Stimulated activated memory B cell treated with anti-CD40 and anti-IgM and Interleukin-4, amounts not matched to agents 10 μg/mL and 1 μg/mL and 100 μg/mL, for 72 hours (primary cell): Measurements from ENCODE around the gene PPDPF.

ENCODE experiments used
- ATAC-seq: fragments of 150-1000 bp; cut with Tn5 transposase; 2 replicates; pipeline ENCODE4 v1.10.0; 2021
- H3K27ac Mint-ChIP-seq: one replicate; pipeline ENCODE4 v1.8.0; 2022; ENCODE audit warnings: mild to moderate bottlenecking, mixed read lengths
- H3K27me3 Mint-ChIP-seq: one replicate; pipeline ENCODE4 v1.8.0; 2022; ENCODE audit warnings: mixed read lengths
- H3K36me3 Mint-ChIP-seq: one replicate; pipeline ENCODE4 v1.8.0; 2022; ENCODE audit warnings: mixed read lengths
- H3K4me1 Mint-ChIP-seq: one replicate; pipeline ENCODE4 v1.8.0; 2022; ENCODE audit warnings: mixed read lengths
- H3K4me3 Mint-ChIP-seq: one replicate; pipeline ENCODE4 v1.8.0; 2022; ENCODE audit warnings: mild to moderate bottlenecking, moderate library complexity, mixed read lengths
- H3K9me3 Mint-ChIP-seq: one replicate; pipeline ENCODE4 v1.8.0; 2022; ENCODE audit warnings: mixed read lengths

Gene PPDPF

DNA sequence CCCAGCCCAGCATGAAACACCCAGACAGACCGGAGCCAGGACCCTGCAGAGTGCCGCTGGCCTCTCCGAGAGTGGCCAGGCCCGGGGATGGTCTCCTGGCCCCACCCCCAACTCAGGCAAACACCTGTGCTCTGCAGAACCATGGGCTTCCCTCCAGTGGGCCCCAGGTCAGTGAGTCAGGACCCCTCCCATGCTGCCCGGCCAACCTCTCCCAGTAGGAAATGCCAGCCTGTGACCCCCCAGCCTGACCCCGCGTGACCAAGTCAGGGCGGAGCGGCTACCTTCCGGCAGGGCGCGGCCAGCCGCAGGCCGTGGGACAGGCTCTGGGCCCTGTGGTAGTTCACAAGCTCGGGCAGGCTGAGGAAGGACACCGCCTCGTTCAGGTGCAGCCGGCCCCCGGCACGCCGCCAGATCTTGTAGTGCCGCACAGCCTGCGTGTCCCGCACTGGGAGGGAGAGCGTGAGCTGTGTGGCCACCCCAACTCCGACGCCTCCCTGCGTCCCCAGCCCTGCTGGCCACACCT is 13.4 kb downstream of the PPDPF start:
- Mint-ChIP-seq H3K27ac (no peak overlapping the region), H3K4me1 (peaks cover 31% of the 10 kb centered on the region), H3K36me3 (no peaks in the 10 kb centered on the region), H3K9me3 (peaks cover 4% of the 10 kb centered on the region), H3K4me3 (no peak overlapping the region), H3K27me3 (peaks cover 46% of the 10 kb centered on the region)
- no peak for ATAC-seq

DNA sequence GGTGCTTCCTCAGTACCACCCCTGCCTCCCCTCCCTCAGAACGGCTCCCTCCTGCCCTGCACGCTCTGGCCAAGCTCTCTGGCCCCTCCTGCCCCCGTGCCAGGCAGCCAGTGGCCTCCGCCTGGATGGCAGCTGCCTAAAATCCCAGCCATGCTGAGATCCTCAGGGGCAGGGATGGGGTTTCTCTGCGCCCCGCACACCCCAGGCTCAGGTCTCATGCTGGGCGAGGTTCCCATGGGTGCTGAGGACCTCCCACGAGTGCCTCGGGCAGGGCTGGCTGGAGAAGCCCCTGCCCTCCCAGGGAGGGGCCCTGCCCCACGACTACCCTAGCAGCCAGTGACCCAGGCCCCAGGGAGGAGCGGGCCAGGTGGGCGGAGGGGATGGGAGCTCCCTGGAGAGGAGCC is 13.9 kb downstream of the PPDPF start:
- H3K27ac Mint-ChIP-seq: no peak overlapping the region
- H3K4me3 Mint-ChIP-seq: no peak overlapping the region
- no peak for ATAC-seq
- H3K36me3 Mint-ChIP-seq: no peaks in the 10 kb centered on the region
- H3K27me3 Mint-ChIP-seq: peaks cover 42% of the 10 kb centered on the region
- peaks cover 4% of the 10 kb centered on the region for H3K9me3 Mint-ChIP-seq
- H3K4me1 Mint-ChIP-seq: peaks cover 33% of the 10 kb centered on the region

DNA sequence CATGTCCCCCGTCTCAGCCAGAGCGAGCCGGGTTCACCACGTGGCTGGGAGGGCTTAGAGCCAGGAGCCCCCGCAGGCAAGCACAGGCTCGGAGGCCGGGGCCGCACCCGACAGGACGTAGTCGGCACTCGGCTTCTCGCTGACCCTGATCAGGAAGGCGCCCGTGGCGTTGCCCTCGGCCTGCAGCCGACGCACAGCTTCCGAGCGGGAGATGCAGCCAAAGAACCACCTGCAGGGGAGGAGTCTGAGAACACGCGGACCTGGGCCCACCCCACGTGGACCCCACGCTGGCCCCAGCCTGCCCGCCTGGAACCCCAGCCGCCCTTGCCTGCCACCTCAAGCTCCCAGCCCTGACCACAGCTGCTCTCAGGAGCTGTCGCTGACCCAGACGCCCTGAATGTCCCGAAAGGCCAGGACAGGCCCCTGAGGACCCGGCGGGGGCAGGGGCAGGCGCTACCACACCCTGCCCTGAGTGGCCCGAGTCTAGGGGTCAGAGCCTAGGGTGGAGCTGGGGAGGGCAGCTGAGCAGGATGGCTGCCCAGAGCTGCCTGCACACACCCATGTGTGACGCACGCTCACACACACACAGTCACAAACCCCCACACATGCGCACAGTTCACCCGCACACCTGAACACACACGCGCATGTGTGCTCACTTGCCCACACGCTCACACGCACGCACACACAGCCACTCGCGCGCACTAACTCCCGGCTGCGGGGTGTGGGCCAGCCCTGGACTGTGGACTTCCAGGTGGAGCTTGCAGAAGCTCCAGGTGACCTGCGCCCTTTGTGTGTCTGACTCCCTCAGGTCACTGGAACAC is 14.5 kb downstream of the PPDPF start:
- H3K27ac Mint-ChIP-seq: no peak overlapping the region
- no peak overlapping the region for H3K4me3 Mint-ChIP-seq
- ATAC-seq: no peak
- H3K4me1 Mint-ChIP-seq: peaks cover 37% of the 10 kb centered on the region
- peaks cover 4% of the 10 kb centered on the region for H3K9me3 Mint-ChIP-seq
- H3K36me3 Mint-ChIP-seq: no peaks in the 10 kb centered on the region
- H3K27me3 Mint-ChIP-seq: peaks cover 36% of the 10 kb centered on the region

DNA sequence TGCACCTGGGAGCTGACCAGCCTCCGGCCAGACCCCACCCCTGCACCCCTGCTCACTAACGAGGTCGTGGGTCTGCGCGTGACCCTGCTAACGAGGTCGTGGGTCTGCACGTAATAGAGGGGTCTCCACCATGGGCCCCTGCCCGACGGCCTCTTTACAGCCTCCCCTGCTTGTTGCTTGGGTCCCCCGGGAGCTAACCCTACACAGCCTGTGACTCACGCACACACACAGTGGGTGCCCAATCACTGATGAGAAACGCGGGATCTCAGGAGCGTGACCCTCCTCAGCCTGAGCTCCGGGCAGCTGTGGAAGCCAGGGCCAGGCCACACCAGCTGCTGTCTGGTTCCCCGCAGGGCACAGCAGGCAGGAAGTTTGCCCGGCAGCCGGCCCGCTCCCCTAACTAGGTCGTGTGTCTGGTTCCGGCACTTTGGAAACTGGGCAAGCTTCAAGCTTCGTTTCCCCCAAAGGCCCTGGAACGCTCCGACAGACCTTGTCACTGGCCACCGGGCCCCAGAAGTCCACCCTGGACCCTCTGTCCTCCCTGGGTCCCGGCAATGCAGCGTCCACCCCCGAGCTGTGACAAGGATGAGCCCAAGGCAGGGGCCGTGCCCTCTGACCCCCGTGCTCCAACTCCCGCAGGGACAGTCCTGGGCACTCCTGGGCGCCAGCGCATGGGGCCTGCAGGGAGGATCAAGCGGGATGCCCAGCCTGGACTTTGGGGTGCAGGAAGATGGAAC is 15.8 kb downstream of the PPDPF start:
- Mint-ChIP-seq H3K9me3 (peaks cover 4% of the 10 kb centered on the region), H3K27me3 (peaks cover 33% of the 10 kb centered on the region), H3K36me3 (no peaks in the 10 kb centered on the region), H3K27ac (peak overlapping the region; percentile 60), H3K4me1 (peaks cover 42% of the 10 kb centered on the region), H3K4me3 (peak overlapping the region; percentile 70)
- ATAC-seq: no peak

DNA sequence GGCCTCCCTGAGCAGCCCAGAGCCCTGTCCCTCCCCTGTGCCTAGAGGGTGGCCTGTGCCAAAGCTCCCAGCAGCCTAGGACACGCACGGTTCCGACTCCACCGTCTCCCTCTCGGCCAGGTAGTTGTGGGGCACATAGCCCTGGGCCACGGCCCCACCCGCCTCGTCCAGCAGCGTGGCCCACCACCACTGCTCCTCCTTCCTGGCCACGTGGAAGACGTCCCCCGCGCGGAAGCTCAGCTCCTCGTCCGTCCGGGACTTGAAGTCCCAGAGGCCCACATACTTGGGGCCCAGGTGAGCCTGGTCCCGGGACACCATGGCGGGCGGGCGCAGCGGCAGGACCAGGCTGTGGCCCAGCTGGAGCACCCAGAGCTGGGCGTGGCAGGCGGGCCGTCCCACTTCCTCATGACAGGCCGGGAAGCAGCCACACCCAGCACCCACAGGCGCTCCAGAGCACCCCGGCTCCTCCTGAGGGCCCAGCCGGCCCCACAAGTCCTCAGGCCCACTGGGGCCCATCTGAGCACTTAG is 16.5 kb downstream of the PPDPF start, which contains the start of gene PTK6:
Gene PTK6 (minus strand): TSS at position 380 of the 528 bp plus-strand sequence. CDS start 62 bp downstream, at position 318.
- H3K27me3 Mint-ChIP-seq: peaks cover 27% of the 10 kb centered on the region
- peak within 1 kb of the TSS; percentile 70 for H3K4me3 Mint-ChIP-seq
- H3K9me3 Mint-ChIP-seq: peaks cover 2% of the 10 kb centered on the region
- no peaks in the 10 kb centered on the region for H3K36me3 Mint-ChIP-seq
- ATAC-seq: peak; percentile 9
- H3K27ac Mint-ChIP-seq: peak within 1 kb of the TSS; percentile 60
- peaks cover 46% of the 10 kb centered on the region for H3K4me1 Mint-ChIP-seq

DNA sequence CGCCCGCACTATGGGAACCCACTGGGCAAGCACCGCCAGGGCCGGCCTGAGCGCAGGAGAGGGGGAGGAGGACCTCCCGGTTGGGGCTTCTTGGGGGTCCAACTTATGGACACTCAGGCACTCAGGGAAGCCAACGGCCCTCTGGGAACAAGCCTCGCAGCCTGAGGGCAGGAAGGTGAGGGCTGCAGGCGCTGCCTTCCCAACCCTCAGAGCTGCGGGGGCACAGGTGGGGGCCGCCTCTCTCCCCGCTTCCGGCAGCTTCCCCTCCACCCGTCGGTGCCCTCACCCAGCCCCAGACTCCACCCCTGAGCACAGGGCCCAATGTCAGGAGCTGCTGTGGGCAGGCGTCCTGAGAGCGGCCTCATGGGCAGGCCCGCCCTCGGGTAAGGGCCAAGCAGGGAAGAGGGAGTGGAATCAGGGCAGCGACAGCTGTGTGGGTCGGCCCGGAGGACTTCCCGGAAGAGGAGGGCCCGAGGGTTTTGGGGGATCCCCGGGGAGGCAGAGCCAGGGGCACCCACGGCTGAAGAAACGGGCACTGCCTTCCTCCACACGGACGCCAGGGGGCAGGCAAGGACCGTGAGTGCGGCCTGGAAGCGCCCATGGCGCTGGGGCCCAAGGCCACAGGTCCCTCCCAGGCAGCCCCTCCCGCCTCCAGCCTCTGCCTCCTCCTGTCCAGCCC is 17.1 kb downstream of the PPDPF start:
- H3K9me3 Mint-ChIP-seq: no peaks in the 10 kb centered on the region
- peak overlapping the region; percentile 60 for H3K27ac Mint-ChIP-seq
- ATAC-seq: peak; percentile 92
- peak overlapping the region; percentile 70 for H3K4me3 Mint-ChIP-seq
- H3K4me1 Mint-ChIP-seq: peaks cover 52% of the 10 kb centered on the region
- peaks cover 21% of the 10 kb centered on the region for H3K27me3 Mint-ChIP-seq
- no peaks in the 10 kb centered on the region for H3K36me3 Mint-ChIP-seq

DNA sequence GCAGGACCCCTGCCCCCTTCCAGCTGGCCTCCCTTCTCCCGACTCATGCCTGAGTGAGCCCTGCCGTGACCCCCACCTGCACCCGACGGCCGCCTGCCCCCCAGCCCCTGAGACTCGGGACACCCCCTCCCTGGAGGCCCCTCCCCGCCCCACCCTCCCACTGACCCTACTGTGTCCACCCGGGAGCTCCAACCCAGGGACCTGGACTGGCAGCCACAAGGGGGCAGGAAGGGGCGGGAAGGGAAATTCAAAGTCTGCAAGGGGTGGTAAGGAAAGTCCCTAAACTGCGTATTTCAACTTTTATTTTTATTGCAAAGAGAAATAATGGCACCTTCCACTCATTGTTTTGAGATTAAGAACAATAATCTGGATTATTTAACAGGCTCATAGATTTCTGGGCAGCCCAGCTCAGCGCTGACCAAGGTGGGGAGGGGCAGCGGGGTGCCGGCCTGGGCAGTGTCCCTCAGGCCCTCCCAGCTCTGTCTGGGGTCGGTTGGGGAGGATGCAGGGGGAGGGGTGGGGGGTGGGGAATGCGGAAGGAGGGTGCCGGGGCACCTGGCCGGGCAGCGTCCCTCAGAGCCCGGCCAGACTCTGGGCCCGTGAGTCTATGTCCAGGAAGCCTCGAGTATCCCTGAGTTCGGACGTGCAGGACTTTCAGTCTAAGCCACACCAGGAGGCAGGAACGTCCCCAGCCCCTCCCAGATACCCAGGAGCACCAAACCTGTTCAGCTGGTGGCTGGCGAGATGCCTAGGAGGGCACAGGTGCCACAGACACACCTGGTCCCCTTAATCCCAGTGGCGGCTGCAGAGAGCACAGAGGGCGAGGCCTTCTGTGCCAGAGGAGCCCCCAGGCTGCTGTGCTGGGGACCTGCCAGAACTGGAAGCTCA is 17.9 kb downstream of the PPDPF start:
- Mint-ChIP-seq H3K27me3 (peaks cover 13% of the 10 kb centered on the region), H3K4me1 (peaks cover 59% of the 10 kb centered on the region), H3K9me3 (no peaks in the 10 kb centered on the region), H3K4me3 (peak overlapping the region; percentile 70), H3K36me3 (no peaks in the 10 kb centered on the region), H3K27ac (peak overlapping the region; percentile 60)
- no peak for ATAC-seq

DNA sequence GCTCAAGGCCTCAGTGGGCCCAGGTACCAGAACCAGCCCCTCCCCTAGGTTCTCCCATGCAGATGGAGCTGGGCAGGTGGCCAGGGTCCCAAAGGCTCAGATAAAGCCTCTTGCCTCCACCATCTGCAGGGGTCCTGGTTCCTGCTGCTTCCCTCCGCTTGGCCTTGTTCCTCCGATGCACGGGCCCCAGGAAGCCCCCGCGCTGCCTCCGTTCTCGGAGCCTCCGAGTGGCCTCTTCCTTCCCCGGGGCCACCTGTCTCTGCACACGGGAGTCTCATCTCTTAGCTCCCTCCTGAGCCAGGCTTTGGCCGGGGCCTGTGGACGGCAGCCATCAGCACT is 18.5 kb downstream of the PPDPF start:
- Mint-ChIP-seq H3K4me3 (no peak overlapping the region), H3K27ac (peak overlapping the region; percentile 60), H3K27me3 (peaks cover 8% of the 10 kb centered on the region), H3K36me3 (no peaks in the 10 kb centered on the region), H3K9me3 (no peaks in the 10 kb centered on the region), H3K4me1 (peaks cover 66% of the 10 kb centered on the region)
- no peak for ATAC-seq

DNA sequence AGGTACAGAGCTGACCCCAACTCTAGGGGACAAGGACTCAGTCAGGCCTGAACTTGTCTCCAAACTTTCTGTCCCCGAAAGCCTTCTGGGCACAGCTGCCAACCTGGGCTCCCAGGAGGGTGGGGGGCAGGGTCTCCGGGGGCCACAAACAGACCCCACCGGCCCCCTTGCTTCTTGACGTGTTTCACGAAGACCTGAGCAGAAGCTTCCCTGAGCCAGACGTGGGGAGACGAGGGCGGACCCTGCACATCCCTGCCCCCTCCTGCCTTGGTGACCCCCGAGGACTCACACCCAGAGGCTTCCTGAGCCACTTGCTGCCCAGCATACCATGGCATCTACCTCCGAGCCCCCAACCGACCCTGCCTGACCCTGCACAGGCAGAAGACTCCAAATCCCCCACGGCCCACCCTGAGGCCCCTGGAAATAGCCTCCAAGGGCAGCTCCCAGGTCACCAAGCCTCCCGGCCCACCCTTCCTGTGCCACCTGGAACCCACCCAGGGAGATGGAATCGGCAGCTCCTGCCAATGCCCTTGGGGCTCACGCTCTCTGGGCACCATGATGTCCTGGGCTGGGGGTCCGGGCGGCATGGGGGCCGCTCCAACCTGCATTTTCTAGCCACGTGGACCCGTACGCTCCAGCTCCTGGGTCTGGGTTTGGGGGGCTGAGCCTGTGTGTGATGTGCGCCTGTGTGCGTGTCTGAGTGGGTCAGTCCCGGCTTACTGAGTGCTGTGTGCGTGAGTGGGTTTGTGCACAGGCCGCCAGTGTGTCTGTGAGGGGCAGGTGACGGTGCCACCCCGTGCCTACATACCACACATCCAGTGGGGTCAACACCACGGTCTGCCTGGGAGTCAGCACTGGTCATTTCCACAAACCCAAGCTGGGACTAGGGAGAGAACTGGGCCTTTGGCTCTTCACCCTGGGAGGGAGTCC is 19.1 kb downstream of the PPDPF start:
- no peaks in the 10 kb centered on the region for H3K9me3 Mint-ChIP-seq
- H3K27ac Mint-ChIP-seq: peak overlapping the region; percentile 60
- ATAC-seq: no peak
- H3K4me1 Mint-ChIP-seq: peaks cover 72% of the 10 kb centered on the region
- H3K4me3 Mint-ChIP-seq: no peak overlapping the region
- no peaks in the 10 kb centered on the region for H3K36me3 Mint-ChIP-seq
- peaks cover 8% of the 10 kb centered on the region for H3K27me3 Mint-ChIP-seq

DNA sequence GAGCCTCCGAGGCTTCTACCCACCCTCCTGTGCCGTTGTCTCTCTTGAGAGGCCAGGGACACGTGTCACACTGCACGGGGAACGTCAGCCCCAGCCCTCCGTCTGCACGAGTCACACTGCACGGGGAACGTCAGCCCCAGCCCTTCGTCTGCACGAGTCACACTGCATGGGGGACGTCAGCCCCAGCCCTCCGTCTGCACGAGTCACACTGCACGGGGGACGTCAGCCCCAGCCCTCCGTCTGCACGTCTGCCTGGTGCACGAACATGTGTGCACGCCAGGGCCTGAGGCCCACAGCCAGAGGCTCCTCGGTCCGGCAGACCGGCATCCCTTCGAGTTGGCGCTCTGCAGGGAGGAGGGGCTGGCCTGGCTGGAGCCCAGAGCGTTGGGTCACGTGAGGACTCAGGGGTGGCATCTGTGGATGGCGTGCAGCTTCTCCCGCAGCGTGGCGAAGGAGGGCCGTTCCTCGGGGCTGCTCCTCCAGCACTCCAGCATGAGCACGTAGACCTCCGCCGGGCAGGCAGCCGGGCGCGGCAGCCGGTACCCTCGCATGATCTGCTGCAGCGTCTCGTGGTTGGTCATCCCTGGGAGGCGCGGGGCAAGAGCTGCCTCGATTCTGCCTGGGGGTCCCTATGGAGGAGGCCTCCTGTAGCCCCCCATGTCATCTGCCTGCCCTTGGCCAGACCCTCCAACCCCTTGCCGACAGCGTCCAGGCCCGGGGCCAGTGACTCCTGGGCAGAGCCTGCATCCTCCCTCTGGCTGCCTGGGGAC is 20.0 kb downstream of the PPDPF start:
- H3K4me1 Mint-ChIP-seq: peaks cover 81% of the 10 kb centered on the region
- no peak overlapping the region for H3K4me3 Mint-ChIP-seq
- no peaks in the 10 kb centered on the region for H3K36me3 Mint-ChIP-seq
- peaks cover 8% of the 10 kb centered on the region for H3K27me3 Mint-ChIP-seq
- H3K9me3 Mint-ChIP-seq: no peaks in the 10 kb centered on the region
- no peak for ATAC-seq
- H3K27ac Mint-ChIP-seq: no peak overlapping the region

DNA sequence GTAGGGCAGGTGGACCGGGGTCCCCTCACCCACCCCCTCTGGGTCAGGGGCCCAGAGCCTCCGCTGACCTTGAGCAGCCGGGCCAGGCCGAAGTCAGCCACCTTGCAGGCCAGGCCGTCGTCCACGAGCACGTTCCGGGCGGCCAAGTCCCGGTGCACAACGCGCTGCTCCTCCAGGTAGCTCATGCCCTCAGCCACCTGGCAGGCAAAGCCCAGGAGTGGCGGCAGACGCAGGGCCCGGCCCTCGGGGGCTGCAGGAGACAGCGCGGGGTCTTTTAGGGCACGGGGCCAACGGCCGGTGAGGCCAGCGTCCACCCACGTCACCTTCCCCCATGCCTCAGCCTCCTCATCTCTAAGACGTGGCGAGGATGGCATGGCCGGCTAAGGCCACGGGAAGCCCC is 20.8 kb downstream of the PPDPF start:
- Mint-ChIP-seq H3K27me3 (peaks cover 3% of the 10 kb centered on the region), H3K4me3 (no peak overlapping the region), H3K9me3 (no peaks in the 10 kb centered on the region), H3K36me3 (no peaks in the 10 kb centered on the region), H3K4me1 (peaks cover 83% of the 10 kb centered on the region), H3K27ac (no peak overlapping the region)
- no peak for ATAC-seq

DNA sequence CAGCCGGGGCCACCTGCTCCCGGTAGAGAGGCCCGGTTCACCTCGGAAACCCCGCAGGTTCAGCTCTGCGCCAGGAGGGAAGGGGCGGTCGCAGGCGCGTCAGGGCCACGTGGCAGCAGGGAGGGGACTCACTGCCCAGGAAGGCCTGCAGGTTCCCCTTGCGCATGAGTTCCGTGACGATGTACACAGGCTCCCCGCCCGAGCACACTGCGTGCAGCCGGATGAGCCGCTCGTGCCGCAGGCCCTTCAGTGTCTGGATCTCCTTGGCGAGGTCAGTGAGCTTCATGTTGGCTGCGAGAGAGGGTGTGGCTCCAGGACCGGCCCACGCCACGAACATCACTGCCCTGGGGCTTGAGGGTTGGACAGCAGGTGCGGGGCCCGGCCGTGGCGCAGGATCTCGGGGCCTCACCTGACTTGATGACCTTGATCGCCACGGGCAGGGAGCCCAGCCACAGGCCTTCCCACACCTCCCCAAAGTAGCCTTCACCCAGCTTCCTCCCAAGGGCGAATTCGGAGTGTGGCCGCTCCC is 21.5 kb downstream of the PPDPF start:
- Mint-ChIP-seq H3K4me1 (peaks cover 82% of the 10 kb centered on the region), H3K27ac (peak overlapping the region; percentile 84), H3K36me3 (no peaks in the 10 kb centered on the region), H3K4me3 (peak overlapping the region; percentile 70), H3K27me3 (peaks cover 7% of the 10 kb centered on the region), H3K9me3 (no peaks in the 10 kb centered on the region)
- peak; percentile 1 for ATAC-seq

DNA sequence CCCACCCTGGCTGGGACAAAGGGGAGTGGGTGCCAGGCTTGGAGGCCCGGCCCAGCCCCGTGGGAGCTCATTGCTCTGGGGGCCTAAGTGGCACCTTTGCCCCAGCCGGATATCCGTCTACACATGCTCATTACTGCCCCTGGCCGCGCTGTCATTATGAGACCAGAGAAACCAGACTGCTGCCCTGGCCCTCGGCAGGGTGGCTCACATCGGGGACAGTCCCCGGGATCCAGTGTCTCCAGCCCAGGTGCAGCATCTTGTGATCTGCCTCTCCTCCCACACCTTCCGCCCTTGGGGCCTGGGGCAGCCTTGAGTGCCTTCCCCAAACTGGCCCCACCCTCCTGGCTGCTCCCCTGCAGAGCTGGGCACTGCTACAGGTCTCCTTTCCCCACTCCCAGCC is 22.1 kb downstream of the PPDPF start:
- Mint-ChIP-seq H3K36me3 (no peaks in the 10 kb centered on the region), H3K4me1 (peaks cover 77% of the 10 kb centered on the region), H3K27ac (peak overlapping the region; percentile 84), H3K27me3 (peaks cover 8% of the 10 kb centered on the region), H3K9me3 (no peaks in the 10 kb centered on the region), H3K4me3 (peak overlapping the region; percentile 69)
- peak; percentile 84 for ATAC-seq
